HT-29 (cell line): ENCODE data around the gene TBC1D22A. TPM values are rescaled to one million over a fixed set of nuclear protein-coding genes. Genes with fewer than 3 reads are reported as not detected.
"Not testable (repeated sequence)": the region's sequence is repeated elsewhere in the genome, so short reads cannot be mapped to it uniquely, and the experiment has no call there.

Experiments used
- DNase-seq: peaks from one replicate; pipeline ENCODE4 v3.0.0-alpha.2; 2015; ENCODE audit warnings: low spot score
- total RNA-seq: library from RNA; depleted of rRNA; stranded (reverse); fragments of >200 nt; shearing (Covaris generic); gene quantifications from 2 replicates; pipeline ENCODE4 v1.2.3, GENCODE V29; 2014; rRNA removed

The TBC1D22A gene
- 13.5 and 23.9 TPM in 2 replicates for total RNA-seq

- DNase-seq, result peak; percentile 86
Observed at GRCh38 chr22:46762238-46763050, at the start of gene TBC1D22A. Gene TBC1D22A (plus strand): TSS chr22:46762650. CDS start chr22:46762787, 137 bp downstream.

- no peak for DNase-seq
Observed at GRCh38 chr22:46714550-46714949, 47.9 kb upstream of the TBC1D22A start.

- DNase-seq, result no peak
Observed at GRCh38 chr22:46719921-46720320, 42.5 kb upstream of the TBC1D22A start.

GRCh38 chr22:46721501-46722085 is 40.9 kb upstream of the TBC1D22A start:
- DNase-seq, result peak; percentile 11

- DNase-seq, result no peak
Observed at GRCh38 chr22:46723882-46724281, 38.6 kb upstream of the TBC1D22A start.

GRCh38 chr22:46725096-46725495 is 37.4 kb upstream of the TBC1D22A start:
- DNase-seq, result no peak

GRCh38 chr22:46726066-46726985 is 36.1 kb upstream of the TBC1D22A start:
- no peak for DNase-seq

GRCh38 chr22:46726986-46727317 is 35.5 kb upstream of the TBC1D22A start:
- DNase-seq, result no peak

- no peak for DNase-seq
Observed at GRCh38 chr22:46727813-46728364, 34.6 kb upstream of the TBC1D22A start.

- no peak for DNase-seq
Observed at GRCh38 chr22:46728470-46728869, 34.0 kb upstream of the TBC1D22A start.

GRCh38 chr22:46730568-46731245 is 31.7 kb upstream of the TBC1D22A start:
- DNase-seq, result no peak

- DNase-seq, result peak; percentile 63
Observed at GRCh38 chr22:46731246-46732040, 31.0 kb upstream of the TBC1D22A start.

GRCh38 chr22:46732041-46732379 is 30.4 kb upstream of the TBC1D22A start:
- DNase-seq, result no peak

- no peak for DNase-seq
Observed at GRCh38 chr22:46732513-46732912, 29.9 kb upstream of the TBC1D22A start.

- not testable (repeated sequence) for DNase-seq
Observed at GRCh38 chr22:46734213-46734722, 28.2 kb upstream of the TBC1D22A start.

GRCh38 chr22:46734830-46735453 is 27.5 kb upstream of the TBC1D22A start:
- peak; percentile 27 for DNase-seq

- no peak for DNase-seq
Observed at GRCh38 chr22:46735747-46736608, 26.5 kb upstream of the TBC1D22A start.

- no peak for DNase-seq
Observed at GRCh38 chr22:46736705-46737104, 25.7 kb upstream of the TBC1D22A start.
